Chondrocyte (in vitro differentiated cells): ENCODE measurements around the gene LTBP1. TPM values are rescaled to one million over a fixed set of nuclear protein-coding genes. Genes with fewer than 3 reads are reported as not detected.
A peak's percentile ranks its signal among the peaks of the same experiment; 100 is the strongest.

Experiments
- DNase-seq: peaks from one replicate; pipeline ENCODE4 v3.0.0; 2021; ENCODE audit warnings: mixed read lengths, low spot score
- H3K27ac Mint-ChIP-seq: one replicate; pipeline ENCODE4 v1.8.0; 2021; ENCODE audit warnings: mild to moderate bottlenecking, moderate library complexity, mixed read lengths; ENCODE audit not compliant: unreplicated experiment
- H3K27me3 Mint-ChIP-seq: 2 replicates; pipeline ENCODE4 v1.8.0; 2021; ENCODE audit warnings: low read depth, mixed read lengths
- H3K36me3 Mint-ChIP-seq: 2 replicates; pipeline ENCODE4 v1.8.0; 2021; ENCODE audit warnings: low read depth, mixed read lengths
- H3K4me1 Mint-ChIP-seq: 2 replicates; pipeline ENCODE4 v1.8.0; 2021; ENCODE audit warnings: low read depth, mild to moderate bottlenecking, mixed read lengths
- H3K4me3 Mint-ChIP-seq: one replicate; pipeline ENCODE4 v1.8.0; 2021; ENCODE audit warnings: mild to moderate bottlenecking, moderate library complexity, mixed read lengths; ENCODE audit not compliant: unreplicated experiment
- H3K9me3 Mint-ChIP-seq: 2 replicates; pipeline ENCODE4 v1.8.0; 2021; ENCODE audit warnings: low read depth, mixed read lengths
- total RNA-seq: library from RNA; stranded (reverse); gene quantifications from 3 replicates; pipeline ENCODE4 v1.2.1, GENCODE V29; 2021
- TF ChIP-seq, protein P1 (sequence below): fragments of 200-600 bp; sonication (generic); IDR thresholded peaks from 2 replicates; pipeline ENCODE4 v1.5.0; 2021; ENCODE audit warnings: antibody characterized with exemption, mild to moderate bottlenecking, moderate library complexity

The LTBP1 gene
- total RNA-seq, 1 donor from 2014 or later = 398 TPM

DNA sequence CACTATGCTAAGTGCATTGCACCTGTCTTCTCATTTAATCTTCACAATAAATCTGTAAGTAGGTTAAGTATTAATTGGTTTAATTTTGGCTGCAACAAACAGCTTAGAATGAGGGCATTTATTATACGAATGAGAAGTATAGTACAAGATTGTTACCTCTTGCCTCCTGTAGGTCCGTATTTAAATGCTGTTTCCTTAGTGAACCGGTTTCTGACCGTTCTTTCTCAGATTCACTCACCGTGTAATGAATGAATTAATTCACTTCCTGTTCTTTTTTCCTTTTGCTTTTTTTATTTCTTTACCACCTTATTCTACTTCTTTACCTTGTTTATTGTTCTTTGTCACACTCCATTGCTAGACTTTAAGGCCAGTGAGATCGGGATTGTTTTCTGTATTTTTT, 375.9 kb downstream of the LTBP1 start:
- no peaks in the 10 kb centered on the region for H3K9me3 Mint-ChIP-seq
- peaks cover 17% of the 10 kb centered on the region for H3K36me3 Mint-ChIP-seq
- H3K4me1 Mint-ChIP-seq = peaks cover 33% of the 10 kb centered on the region
- TF ChIP-seq, protein P1, sequence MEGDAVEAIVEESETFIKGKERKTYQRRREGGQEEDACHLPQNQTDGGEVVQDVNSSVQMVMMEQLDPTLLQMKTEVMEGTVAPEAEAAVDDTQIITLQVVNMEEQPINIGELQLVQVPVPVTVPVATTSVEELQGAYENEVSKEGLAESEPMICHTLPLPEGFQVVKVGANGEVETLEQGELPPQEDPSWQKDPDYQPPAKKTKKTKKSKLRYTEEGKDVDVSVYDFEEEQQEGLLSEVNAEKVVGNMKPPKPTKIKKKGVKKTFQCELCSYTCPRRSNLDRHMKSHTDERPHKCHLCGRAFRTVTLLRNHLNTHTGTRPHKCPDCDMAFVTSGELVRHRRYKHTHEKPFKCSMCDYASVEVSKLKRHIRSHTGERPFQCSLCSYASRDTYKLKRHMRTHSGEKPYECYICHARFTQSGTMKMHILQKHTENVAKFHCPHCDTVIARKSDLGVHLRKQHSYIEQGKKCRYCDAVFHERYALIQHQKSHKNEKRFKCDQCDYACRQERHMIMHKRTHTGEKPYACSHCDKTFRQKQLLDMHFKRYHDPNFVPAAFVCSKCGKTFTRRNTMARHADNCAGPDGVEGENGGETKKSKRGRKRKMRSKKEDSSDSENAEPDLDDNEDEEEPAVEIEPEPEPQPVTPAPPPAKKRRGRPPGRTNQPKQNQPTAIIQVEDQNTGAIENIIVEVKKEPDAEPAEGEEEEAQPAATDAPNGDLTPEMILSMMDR = no peak
- no peak for DNase-seq
- peak overlapping the region; percentile 80 for H3K27ac Mint-ChIP-seq
- no peak overlapping the region for H3K4me3 Mint-ChIP-seq
- no peaks in the 10 kb centered on the region for H3K27me3 Mint-ChIP-seq

DNA sequence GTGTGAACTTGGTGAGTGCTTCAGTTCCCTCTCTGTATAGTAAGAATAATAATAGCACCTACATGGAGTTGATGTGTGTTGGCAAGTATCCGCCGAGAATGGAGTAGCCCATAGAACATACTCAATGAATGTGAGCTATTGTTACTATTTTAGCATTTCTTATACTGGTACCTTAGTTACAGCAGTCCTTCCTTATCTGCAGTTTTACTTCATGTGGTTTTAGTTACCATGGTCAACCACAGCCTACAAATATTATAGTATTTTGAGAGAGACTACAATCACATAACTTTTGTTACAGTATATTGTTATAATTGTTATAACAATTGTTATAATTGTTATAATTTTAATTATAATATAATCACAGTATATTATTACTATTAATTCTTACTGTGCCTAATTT, 377.2 kb downstream of the LTBP1 start:
- H3K9me3 Mint-ChIP-seq = no peaks in the 10 kb centered on the region
- H3K27ac Mint-ChIP-seq = no peak overlapping the region
- peaks cover 33% of the 10 kb centered on the region for H3K4me1 Mint-ChIP-seq
- no peak for DNase-seq
- no peaks in the 10 kb centered on the region for H3K27me3 Mint-ChIP-seq
- no peak overlapping the region for H3K4me3 Mint-ChIP-seq
- H3K36me3 Mint-ChIP-seq = peaks cover 22% of the 10 kb centered on the region
- TF ChIP-seq, protein P1 = no peak

DNA sequence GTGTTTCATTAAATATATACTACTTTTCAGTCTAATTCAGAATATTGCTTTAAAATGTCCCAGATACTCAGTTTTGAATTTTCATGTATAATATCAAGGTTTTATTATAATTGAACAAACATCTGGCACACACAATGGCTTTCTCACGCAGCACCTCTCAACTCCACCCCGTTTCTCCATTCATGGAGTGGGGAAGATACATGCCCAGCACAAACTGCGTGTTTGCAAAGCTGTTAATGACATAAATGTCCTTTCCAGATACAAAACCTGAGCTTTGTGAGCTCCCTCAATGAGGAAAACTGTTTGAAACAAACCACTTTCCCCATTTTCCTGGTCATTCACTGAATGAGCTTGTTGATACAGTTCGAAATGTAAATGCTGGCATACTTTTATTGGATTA, 379.3 kb downstream of the LTBP1 start:
- TF ChIP-seq, protein P1 = no peak
- Mint-ChIP-seq H3K4me3 (no peak overlapping the region), H3K9me3 (no peaks in the 10 kb centered on the region), H3K27me3 (no peaks in the 10 kb centered on the region), H3K4me1 (peaks cover 19% of the 10 kb centered on the region), H3K27ac (no peak overlapping the region), H3K36me3 (peaks cover 13% of the 10 kb centered on the region)
- no peak for DNase-seq

DNA sequence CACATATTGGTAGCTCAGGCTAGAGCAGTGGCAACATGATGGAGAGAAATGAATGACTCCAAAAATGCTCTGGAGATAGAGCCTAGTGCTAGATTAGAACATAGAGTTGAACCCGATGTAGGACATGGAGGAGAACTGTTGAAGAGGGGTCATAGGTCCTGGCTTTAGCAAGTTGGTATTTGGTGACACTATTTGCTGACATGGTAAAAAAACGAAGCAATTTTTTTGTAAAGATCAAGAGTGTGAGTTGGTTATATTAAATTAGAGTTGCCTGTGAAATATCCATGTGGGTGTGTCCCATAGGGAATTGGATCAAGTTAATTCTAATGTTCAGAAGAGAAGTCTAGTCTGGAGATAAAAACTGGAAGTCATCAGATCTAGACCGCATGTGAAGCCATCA, 386.7 kb downstream of the LTBP1 start:
- Mint-ChIP-seq H3K4me1 (no peaks in the 10 kb centered on the region), H3K36me3 (peaks cover 27% of the 10 kb centered on the region), H3K27ac (no peak overlapping the region), H3K27me3 (no peaks in the 10 kb centered on the region), H3K4me3 (no peak overlapping the region), H3K9me3 (no peaks in the 10 kb centered on the region)
- no peak for DNase-seq
- TF ChIP-seq, protein P1 = no peak

DNA sequence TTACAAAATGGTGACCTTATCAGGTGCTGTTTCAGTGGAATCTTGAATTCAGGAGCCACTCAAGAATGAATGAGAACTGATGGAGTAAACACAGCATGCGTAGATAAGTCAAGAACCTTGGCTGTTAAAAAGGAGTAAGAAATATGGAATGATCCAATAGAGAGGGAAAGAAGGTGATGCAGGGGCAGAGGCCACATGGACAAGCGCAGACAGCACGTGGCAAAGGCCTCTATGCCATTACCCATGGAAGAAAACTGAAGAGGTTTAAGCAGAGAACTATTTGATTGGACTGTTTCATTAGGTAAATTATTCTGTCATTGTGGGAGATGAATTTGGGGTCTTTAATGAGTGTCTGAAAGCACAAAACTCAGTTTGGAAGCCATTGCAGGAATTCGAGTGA, 387.3 kb downstream of the LTBP1 start:
- TF ChIP-seq, protein P1 = no peak
- Mint-ChIP-seq H3K4me1 (no peaks in the 10 kb centered on the region), H3K4me3 (no peak overlapping the region), H3K36me3 (peaks cover 28% of the 10 kb centered on the region), H3K27me3 (no peaks in the 10 kb centered on the region), H3K27ac (no peak overlapping the region), H3K9me3 (no peaks in the 10 kb centered on the region)
- DNase-seq = no peak
